Mononuclear cell (primary cell): ENCODE results near the gene SLC34A3. TPM values are rescaled to one million over a fixed set of nuclear protein-coding genes. Genes with fewer than 3 reads are reported as not detected.

Source experiments
- H3K27me3 ChIP-seq: 2 replicates; pipeline ENCODE4 v1.6.0; 2011; ENCODE audit warnings: low read length, control low read depth; ENCODE audit not compliant: insufficient read depth
- H3K4me1 ChIP-seq: 2 replicates; pipeline ENCODE4 v1.5.1; 2011; ENCODE audit warnings: mild to moderate bottlenecking, low read length, control low read depth; ENCODE audit not compliant: insufficient read depth
- H3K4me3 ChIP-seq: 2 replicates; pipeline ENCODE4 v1.5.1; 2011; ENCODE audit warnings: mild to moderate bottlenecking, low read length, moderate library complexity
- H3K9me3 ChIP-seq: 2 replicates; pipeline ENCODE4 v1.5.1; 2011; ENCODE audit warnings: low read depth, mild to moderate bottlenecking, control low read depth, low read length
- total RNA-seq: library from RNA; depleted of rRNA; stranded (reverse); fragments of >200 nt; gene quantifications from one replicate; pipeline ENCODE4 v1.2.3, GENCODE V29; 2012

Gene SLC34A3
- total RNA-seq, 1 donor = not detected

- Histone ChIP-seq H3K27me3 (no peaks in the 10 kb centered on the region), H3K9me3 (no peaks in the 10 kb centered on the region), H3K4me3 (no peak overlapping the region), H3K4me1 (peaks cover 21% of the 10 kb centered on the region)
Observed at GRCh38 chr9:137219757-137220316, 10.9 kb upstream of the SLC34A3 start.

DNA sequence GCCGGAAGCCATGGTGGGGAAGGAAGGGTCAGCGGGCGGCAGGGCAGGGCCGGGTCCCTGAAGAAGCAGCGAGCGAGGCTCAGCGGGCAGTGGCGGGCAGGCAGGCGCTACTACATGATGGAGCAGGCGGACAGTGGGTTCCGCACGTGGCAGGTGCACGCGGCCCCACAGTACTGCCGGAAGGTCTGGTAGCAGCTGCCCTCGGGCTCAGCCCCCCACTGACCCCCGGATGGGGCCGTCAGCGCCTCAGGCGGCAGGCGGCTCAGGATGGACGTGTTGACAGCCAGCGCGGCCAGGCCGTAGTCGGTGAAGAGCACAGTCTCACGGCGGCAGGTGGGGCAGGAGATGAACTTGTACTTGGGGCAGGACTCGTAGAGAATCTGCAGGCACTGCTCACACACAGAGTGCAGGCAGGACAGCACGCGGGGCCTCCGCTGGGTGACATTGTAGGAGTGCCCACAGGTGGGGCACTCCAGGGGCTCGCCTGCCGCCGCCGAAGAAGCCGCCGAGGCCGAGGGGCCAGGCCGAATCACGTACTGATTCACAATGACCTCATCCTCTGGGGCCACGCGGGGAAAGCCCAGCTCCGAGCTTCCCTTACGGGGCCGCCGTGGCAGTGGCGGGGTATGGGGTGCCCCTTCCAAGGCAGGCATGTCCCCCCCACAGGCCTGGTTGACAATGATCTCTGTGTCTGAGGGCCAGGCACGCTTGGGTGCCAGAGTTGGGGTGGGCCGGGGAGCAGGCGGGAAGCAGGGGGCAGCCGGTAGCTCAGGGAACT, 10.2 kb upstream of the SLC34A3 start:
- H3K27me3 ChIP-seq = no peaks in the 10 kb centered on the region
- H3K4me3 ChIP-seq = no peak overlapping the region
- H3K9me3 ChIP-seq = no peaks in the 10 kb centered on the region
- H3K4me1 ChIP-seq = peaks cover 21% of the 10 kb centered on the region

- H3K27me3 ChIP-seq = no peaks in the 10 kb centered on the region
- peaks cover 21% of the 10 kb centered on the region for H3K4me1 ChIP-seq
- no peaks in the 10 kb centered on the region for H3K9me3 ChIP-seq
- H3K4me3 ChIP-seq = no peak overlapping the region
Observed at GRCh38 chr9:137221095-137221505, 9.6 kb upstream of the SLC34A3 start.

GRCh38 chr9:137221506-137222111, 9.1 kb upstream of the SLC34A3 start:
- no peaks in the 10 kb centered on the region for H3K9me3 ChIP-seq
- H3K4me3 ChIP-seq = no peak overlapping the region
- peaks cover 21% of the 10 kb centered on the region for H3K4me1 ChIP-seq
- no peaks in the 10 kb centered on the region for H3K27me3 ChIP-seq

GRCh38 chr9:137222190-137223077, 8.3 kb upstream of the SLC34A3 start, which contains the start of gene RNF208:
Gene RNF208, minus strand, starts transcription at chr9:137222240. Its CDS starts 1,028 bp downstream, at chr9:137221212.
- no peaks in the 10 kb centered on the region for H3K9me3 ChIP-seq
- no peaks in the 10 kb centered on the region for H3K27me3 ChIP-seq
- peak within 1 kb of the TSS; percentile 41 for H3K4me3 ChIP-seq
- H3K4me1 ChIP-seq = peaks cover 24% of the 10 kb centered on the region

- Histone ChIP-seq H3K9me3 (no peaks in the 10 kb centered on the region), H3K27me3 (no peaks in the 10 kb centered on the region), H3K4me1 (peaks cover 24% of the 10 kb centered on the region), H3K4me3 (peak overlapping the region; percentile 54)
Observed at GRCh38 chr9:137223078-137223970, 7.4 kb upstream of the SLC34A3 start.

GRCh38 chr9:137224830-137225694, 5.6 kb upstream of the SLC34A3 start, which contains the start of gene CYSRT1:
Gene CYSRT1, plus strand, starts transcription at chr9:137225174. Its CDS starts 448 bp downstream, at chr9:137225622.
- Histone ChIP-seq H3K4me1 (peaks cover 24% of the 10 kb centered on the region), H3K4me3 (peak within 1 kb of the TSS; percentile 54), H3K9me3 (no peaks in the 10 kb centered on the region), H3K27me3 (no peaks in the 10 kb centered on the region)

- Histone ChIP-seq H3K4me3 (no peak overlapping the region), H3K4me1 (peaks cover 24% of the 10 kb centered on the region), H3K27me3 (no peaks in the 10 kb centered on the region), H3K9me3 (no peaks in the 10 kb centered on the region)
Observed at GRCh38 chr9:137225699-137226331, 4.9 kb upstream of the SLC34A3 start.

DNA sequence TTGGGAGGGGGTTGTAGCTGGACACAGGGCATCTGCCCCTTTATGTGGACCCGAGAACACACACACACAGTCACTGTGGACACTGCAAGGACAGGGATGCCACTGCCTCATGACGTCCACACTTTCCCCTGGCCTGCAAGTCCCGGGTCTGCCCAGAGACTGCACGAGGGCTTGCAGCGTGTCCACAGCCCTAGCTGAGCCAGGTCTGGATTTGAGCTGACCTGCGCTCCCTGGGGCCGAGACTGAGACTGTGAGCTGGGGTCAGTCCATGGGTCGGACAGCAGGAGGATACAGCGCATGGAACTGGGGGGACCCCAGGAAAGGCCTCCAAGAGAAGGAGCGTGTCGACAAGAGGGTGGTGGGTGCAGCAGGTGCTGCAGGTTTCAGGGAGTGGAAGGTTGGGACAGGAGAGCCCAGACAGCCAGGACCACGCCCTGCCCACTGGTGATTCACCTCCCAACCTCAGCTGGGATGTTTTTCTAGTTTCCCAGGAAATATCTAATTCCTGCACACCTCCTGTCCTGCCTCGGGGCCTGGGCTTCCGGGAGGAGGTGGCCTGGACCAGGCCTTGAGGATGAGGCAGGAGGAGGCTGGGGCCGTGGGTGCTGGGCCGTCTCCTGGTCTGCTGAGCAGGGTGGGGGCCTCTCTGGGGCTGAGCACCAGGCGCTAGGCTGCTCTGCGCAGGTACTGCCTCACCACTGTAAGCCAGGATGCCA, 4.2 kb upstream of the SLC34A3 start:
- H3K4me1 ChIP-seq = peaks cover 24% of the 10 kb centered on the region
- H3K4me3 ChIP-seq = no peak overlapping the region
- no peaks in the 10 kb centered on the region for H3K27me3 ChIP-seq
- no peaks in the 10 kb centered on the region for H3K9me3 ChIP-seq

GRCh38 chr9:137227054-137227852, 3.4 kb upstream of the SLC34A3 start, which contains the start of gene RNF224:
Gene RNF224, plus strand, starts transcription at chr9:137227502. Its CDS starts 834 bp downstream, at chr9:137228336.
- Histone ChIP-seq H3K4me1 (peaks cover 24% of the 10 kb centered on the region), H3K9me3 (no peaks in the 10 kb centered on the region), H3K4me3 (no peak within 1 kb of the TSS), H3K27me3 (no peaks in the 10 kb centered on the region)

GRCh38 chr9:137227853-137228505, 2.7 kb upstream of the SLC34A3 start:
- no peaks in the 10 kb centered on the region for H3K9me3 ChIP-seq
- peaks cover 17% of the 10 kb centered on the region for H3K4me1 ChIP-seq
- no peaks in the 10 kb centered on the region for H3K27me3 ChIP-seq
- H3K4me3 ChIP-seq = no peak overlapping the region
